H1 (cell line): ENCODE measurements around the gene GLP1R. TPM values are rescaled to one million over a fixed set of nuclear protein-coding genes. Genes with fewer than 3 reads are reported as not detected.

Source experiments
- JUND ChIP-seq: IDR thresholded peaks from 2 replicates; pipeline ENCODE4 v1.6.1; 2011; ENCODE audit warnings: mild to moderate bottlenecking, improper control_type of control experiment, low read length
- KDM4A ChIP-seq: IDR thresholded peaks from one replicate; pipeline ENCODE4 v1.7.1; 2012; ENCODE audit warnings: low read depth, mild to moderate bottlenecking, moderate library complexity, low read length, inconsistent platforms; ENCODE audit not compliant: severe bottlenecking
- PHF8 ChIP-seq: fragments of 200-600 bp; sonication (generic); conservative IDR thresholded peaks from 2 replicates; pipeline ENCODE4 v1.7.1; 2012; ENCODE audit warnings: low read depth, mild to moderate bottlenecking, inconsistent platforms, low read length, moderate library complexity
- RAD21 ChIP-seq, 2 experiments: IDR thresholded peaks in 1 of 2; conservative IDR thresholded peaks in 1 of 2; 2 replicates each; pipeline ENCODE4 v1.6.1; 2011; ENCODE audit warnings: low read depth in 2 of 2, low read length in 2 of 2, improper control_type of control experiment in 1 of 2, inconsistent platforms in 1 of 2, mild to moderate bottlenecking in 1 of 2, moderate library complexity in 1 of 2
- RFX5 ChIP-seq: IDR thresholded peaks from 2 replicates; pipeline ENCODE4 v1.6.1; 2011; ENCODE audit warnings: low read depth, low read length, improper control_type of control experiment, borderline replicate concordance
- SAP30 ChIP-seq: fragments of 300-600 bp; sonication (generic); IDR thresholded peaks from 2 replicates; pipeline ENCODE4 v1.7.1; 2012; ENCODE audit warnings: low read length, moderate library complexity, mild to moderate bottlenecking, inconsistent platforms; ENCODE audit not compliant: insufficient read depth, insufficient replicate concordance
- polyA plus RNA-seq, 7 experiments: library from polyadenylated mRNA; depleted of rRNA in 3 of 7; stranded (reverse) in 5 of 7; unstranded in 2 of 7; fragments of >200 nt in 5 of 7; fragments of 200-250 nt in 2 of 7; gene quantifications; 1 replicate in 5 of 7; 2 replicates in 1 of 7; 4 replicates in 1 of 7; pipeline versions ENCODE4 v1.2.1 to v1.2.3, GENCODE V29; 2011 to 2013; ENCODE audit warnings: missing spikeins in 2 of 7, mixed read lengths in 2 of 7
- total RNA-seq: library from RNA; stranded (reverse); fragmentation: NEBNext Ultra II Directional; extraction: Animal tissue kit (Norgen Biotek cat#: 25700); gene quantifications from 2 replicates; pipeline ENCODE4 v1.2.1, GENCODE V29; 2021

Gene GLP1R
- total and polyA plus RNA-seq, 2 of the 8 experiments (the other 6 are each of a cell fraction or from before 2014, with no cell fraction given): 2.6 to 2.7 TPM

DNA sequence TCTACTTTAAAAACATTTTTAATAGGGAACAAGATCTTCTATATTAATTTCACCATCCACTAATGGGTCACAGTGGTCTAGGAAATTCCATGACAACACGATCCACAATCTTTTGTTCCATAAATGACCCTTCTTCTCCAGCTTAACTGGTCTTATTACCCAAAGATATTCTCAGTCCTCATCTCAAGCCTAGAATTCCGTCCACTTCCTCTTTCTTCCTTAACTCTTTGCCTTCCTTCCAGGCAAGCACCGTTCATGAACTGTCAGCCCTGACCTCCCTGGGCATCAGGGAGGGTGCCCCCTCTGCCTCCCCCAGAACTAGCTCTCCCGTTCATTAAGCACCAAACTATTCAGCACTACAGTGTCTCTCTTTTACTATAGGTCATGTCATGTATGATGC, 58.5 kb downstream of the GLP1R start (continued):
- TF ChIP-seq RAD21 (IDR thresholded peaks at IDR 0.05 in 1 of 2, conservative IDR thresholded peaks at IDR 0.05 in 1 of 2; ENCODE audit: low read depth in 2 of 2, low read length in 2 of 2): no peak
- no peak for TF ChIP-seq KDM4A
- TF ChIP-seq SAP30: no peak
- TF ChIP-seq PHF8: no peak
- no peak for TF ChIP-seq JUND
- TF ChIP-seq RFX5: no peak
